T-helper 17 cell (primary cell): Measurements from ENCODE around the gene CACNA1G. TPM values are rescaled to one million over a fixed set of nuclear protein-coding genes. Genes with fewer than 3 reads are reported as not detected.
A peak's percentile ranks its signal among the peaks of the same experiment; 100 is the strongest.

Source experiments
- ATAC-seq: fragments of 150-1000 bp; cut with Tn5 transposase; 2 replicates; pipeline ENCODE4 v1.10.0; 2021; ENCODE audit warnings: mild to moderate bottlenecking, moderate library complexity
- DNase-seq, 3 donors: peaks; one replicate each; pipeline versions ENCODE4 v3.0.0 to v3.0.0-alpha.2; 2020 to 2021
- H3K9me3 ChIP-seq: one replicate; pipeline ENCODE4 v1.7.0; 2013; ENCODE audit warnings: low read length, mild to moderate bottlenecking; ENCODE audit not compliant: control insufficient read depth, poor library complexity, severe bottlenecking
- H3K27ac Mint-ChIP-seq: one replicate; pipeline ENCODE4 v1.8.0; 2022; ENCODE audit warnings: mild to moderate bottlenecking, moderate library complexity, mixed read lengths
- H3K27me3 Mint-ChIP-seq: one replicate; pipeline ENCODE4 v1.8.0; 2022; ENCODE audit warnings: mixed read lengths
- H3K36me3 Mint-ChIP-seq: one replicate; pipeline ENCODE4 v1.8.0; 2022; ENCODE audit warnings: low read depth, mixed read lengths
- H3K4me1 Mint-ChIP-seq: one replicate; pipeline ENCODE4 v1.8.0; 2022; ENCODE audit warnings: mild to moderate bottlenecking, mixed read lengths
- H3K4me3 Mint-ChIP-seq: one replicate; pipeline ENCODE4 v1.8.0; 2022; ENCODE audit warnings: mild to moderate bottlenecking, moderate library complexity, mixed read lengths
- total RNA-seq, 4 donors: library from RNA in 2 of 4; stranded (reverse) in 2 of 4; gene quantifications; one replicate each; pipeline ENCODE4 v1.2.3 and lab custom pipeline; 2022 to 2026

The CACNA1G gene
- total RNA-seq, 2 donors from 2014 or later = 0.05 to 0.18 TPM

GRCh38 chr17:50570032-50570431 is 9.5 kb downstream of the CACNA1G start:
- peaks cover 69% of the 10 kb centered on the region for H3K27me3 Mint-ChIP-seq
- H3K27ac Mint-ChIP-seq = no peak overlapping the region
- H3K36me3 Mint-ChIP-seq = no peaks in the 10 kb centered on the region
- no peak overlapping the region for H3K4me3 Mint-ChIP-seq
- H3K9me3 ChIP-seq = no peaks in the 10 kb centered on the region
- ATAC-seq (no peak), DNase-seq (no peak)
- peaks cover 17% of the 10 kb centered on the region for H3K4me1 Mint-ChIP-seq

- ATAC-seq = no peak
- Mint-ChIP-seq H3K27ac (no peak overlapping the region), H3K4me3 (no peak overlapping the region), H3K4me1 (peaks cover 13% of the 10 kb centered on the region), H3K27me3 (peaks cover 69% of the 10 kb centered on the region), H3K36me3 (no peaks in the 10 kb centered on the region)
- DNase-seq = no peak
- H3K9me3 ChIP-seq = no peaks in the 10 kb centered on the region
Measured at GRCh38 chr17:50570528-50570927, 10.0 kb downstream of the CACNA1G start.

DNA sequence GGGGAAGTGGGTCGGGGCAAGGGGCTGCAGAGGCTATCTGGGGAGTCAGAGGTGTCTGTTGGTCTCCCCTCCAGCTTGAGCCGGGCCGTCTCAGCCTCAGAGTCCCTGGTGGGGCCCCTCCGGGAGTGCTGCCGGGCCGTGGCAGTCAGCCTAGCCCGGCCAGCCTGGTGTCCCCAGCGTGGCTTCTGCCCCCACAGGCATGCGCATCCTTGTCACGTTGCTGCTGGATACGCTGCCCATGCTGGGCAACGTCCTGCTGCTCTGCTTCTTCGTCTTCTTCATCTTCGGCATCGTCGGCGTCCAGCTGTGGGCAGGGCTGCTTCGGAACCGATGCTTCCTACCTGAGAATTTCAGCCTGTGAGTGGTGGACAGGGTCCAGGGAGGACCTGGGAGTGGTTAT is 11.2 kb downstream of the CACNA1G start:
- DNase-seq = no peak
- no peaks in the 10 kb centered on the region for H3K9me3 ChIP-seq
- Mint-ChIP-seq H3K27ac (no peak overlapping the region), H3K4me3 (no peak overlapping the region), H3K4me1 (peaks cover 5% of the 10 kb centered on the region), H3K36me3 (no peaks in the 10 kb centered on the region), H3K27me3 (peaks cover 57% of the 10 kb centered on the region)
- no peak for ATAC-seq

GRCh38 chr17:50572541-50572940 is 12.0 kb downstream of the CACNA1G start:
- H3K36me3 Mint-ChIP-seq = no peaks in the 10 kb centered on the region
- H3K27ac Mint-ChIP-seq = no peak overlapping the region
- no peak for DNase-seq
- peaks cover 6% of the 10 kb centered on the region for H3K4me1 Mint-ChIP-seq
- ATAC-seq = no peak
- peaks cover 55% of the 10 kb centered on the region for H3K27me3 Mint-ChIP-seq
- H3K4me3 Mint-ChIP-seq = no peak overlapping the region
- H3K9me3 ChIP-seq = no peaks in the 10 kb centered on the region

DNA sequence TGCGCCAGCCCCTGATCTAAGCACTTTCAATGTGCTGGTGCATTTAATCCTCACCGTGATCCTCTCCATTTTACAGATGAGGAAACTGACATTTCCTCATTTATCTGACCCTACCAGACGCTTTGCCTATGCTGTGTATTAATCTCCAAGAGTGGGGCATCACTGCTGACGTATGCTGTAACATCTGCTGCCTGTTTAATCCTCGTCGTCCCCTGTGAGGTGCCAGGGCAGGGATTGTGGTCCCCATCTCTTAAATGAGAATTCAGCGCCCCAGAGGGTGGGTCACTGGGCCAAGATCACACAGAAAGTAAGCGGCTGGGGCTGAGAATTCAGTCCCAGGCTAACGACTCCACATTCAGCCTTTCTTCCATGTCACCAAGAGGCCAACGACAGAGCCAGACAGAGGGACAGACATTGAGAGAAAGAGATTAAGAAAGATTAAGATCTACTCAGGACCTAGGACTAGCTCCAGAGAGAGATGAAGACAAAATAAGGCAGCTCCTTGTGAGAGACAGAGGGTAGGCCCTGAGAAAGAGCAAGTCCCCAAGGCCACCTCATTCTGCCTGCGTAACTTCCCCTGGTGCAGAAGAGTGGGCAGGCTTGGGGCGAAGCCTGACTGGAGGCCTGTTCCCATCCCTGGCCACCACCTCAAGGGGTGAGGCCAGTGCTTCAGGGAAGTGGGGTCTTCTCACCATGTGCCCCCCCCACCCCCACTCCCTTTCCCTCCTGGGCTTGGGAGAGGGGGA is 13.5 kb downstream of the CACNA1G start:
- DNase-seq (no peak), ATAC-seq (no peak)
- H3K4me1 Mint-ChIP-seq = peaks cover 10% of the 10 kb centered on the region
- H3K9me3 ChIP-seq = no peaks in the 10 kb centered on the region
- no peak overlapping the region for H3K27ac Mint-ChIP-seq
- peaks cover 3% of the 10 kb centered on the region for H3K36me3 Mint-ChIP-seq
- peaks cover 62% of the 10 kb centered on the region for H3K27me3 Mint-ChIP-seq
- no peak overlapping the region for H3K4me3 Mint-ChIP-seq

GRCh38 chr17:50575581-50576210 is 15.2 kb downstream of the CACNA1G start:
- no peak overlapping the region for H3K4me3 Mint-ChIP-seq
- ATAC-seq = no peak
- peaks cover 3% of the 10 kb centered on the region for H3K36me3 Mint-ChIP-seq

GRCh38 chr17:50576864-50577263 is 16.3 kb downstream of the CACNA1G start:
- H3K4me1 Mint-ChIP-seq = peaks cover 7% of the 10 kb centered on the region
- peaks cover 3% of the 10 kb centered on the region for H3K36me3 Mint-ChIP-seq
- ATAC-seq = no peak
- no peaks in the 10 kb centered on the region for H3K9me3 ChIP-seq
- no peak for DNase-seq
- H3K4me3 Mint-ChIP-seq = no peak overlapping the region
- H3K27me3 Mint-ChIP-seq = peaks cover 61% of the 10 kb centered on the region
- H3K27ac Mint-ChIP-seq = no peak overlapping the region

More at GRCh38 chr17:50575581-50576210, 15.2 kb downstream of the CACNA1G start:
- DNase-seq = no peak
- Mint-ChIP-seq H3K27me3 (peaks cover 63% of the 10 kb centered on the region), H3K4me1 (peaks cover 10% of the 10 kb centered on the region), H3K27ac (no peak overlapping the region)
- no peaks in the 10 kb centered on the region for H3K9me3 ChIP-seq

DNA sequence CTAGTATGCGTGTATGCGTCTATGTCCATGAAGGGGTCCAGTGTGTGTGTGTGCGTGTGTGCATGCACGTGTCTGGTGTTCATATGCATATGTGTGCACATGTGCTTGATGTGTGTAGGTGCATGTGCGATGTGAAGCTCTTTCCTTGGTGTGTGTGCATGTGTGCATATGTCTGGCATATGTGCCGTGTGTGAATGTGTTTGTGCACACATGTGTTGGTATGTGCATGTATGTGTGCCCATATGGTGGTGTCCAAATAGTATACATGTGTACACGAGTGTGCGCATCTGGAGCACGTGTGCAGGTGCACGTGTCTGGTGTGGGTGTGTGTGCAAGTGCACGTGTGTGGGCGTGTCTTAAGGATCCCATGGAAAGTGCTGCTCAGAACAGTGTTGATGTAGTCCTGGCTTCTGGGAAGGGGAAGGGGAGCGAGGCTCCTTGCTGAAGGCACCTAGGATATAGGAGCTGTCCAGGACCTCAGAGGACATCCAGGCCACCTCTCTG is 17.0 kb downstream of the CACNA1G start:
- H3K27me3 Mint-ChIP-seq = peaks cover 61% of the 10 kb centered on the region

GRCh38 chr17:50578173-50578572 is 17.7 kb downstream of the CACNA1G start:
- peak overlapping the region; percentile 19 for H3K27ac Mint-ChIP-seq

More for the DNA sequence above, 17.0 kb downstream of the CACNA1G start:
- Mint-ChIP-seq H3K4me1 (peaks cover 6% of the 10 kb centered on the region), H3K27ac (no peak overlapping the region), H3K4me3 (no peak overlapping the region), H3K36me3 (peaks cover 3% of the 10 kb centered on the region)
- H3K9me3 ChIP-seq = no peaks in the 10 kb centered on the region
- ATAC-seq (no peak), DNase-seq (no peak)

GRCh38 chr17:50579399-50579798 is 18.9 kb downstream of the CACNA1G start:
- no peak for DNase-seq
- no peaks in the 10 kb centered on the region for H3K9me3 ChIP-seq
- ATAC-seq = no peak
- Mint-ChIP-seq H3K27me3 (peaks cover 57% of the 10 kb centered on the region), H3K4me1 (peaks cover 6% of the 10 kb centered on the region), H3K36me3 (peaks cover 3% of the 10 kb centered on the region), H3K27ac (no peak overlapping the region), H3K4me3 (no peak overlapping the region)

More at GRCh38 chr17:50578173-50578572, 17.7 kb downstream of the CACNA1G start:
- no peak for DNase-seq
- H3K36me3 Mint-ChIP-seq = peaks cover 3% of the 10 kb centered on the region
- no peak for ATAC-seq
- no peaks in the 10 kb centered on the region for H3K9me3 ChIP-seq
- H3K4me3 Mint-ChIP-seq = no peak overlapping the region
- peaks cover 6% of the 10 kb centered on the region for H3K4me1 Mint-ChIP-seq
- H3K27me3 Mint-ChIP-seq = peaks cover 57% of the 10 kb centered on the region

GRCh38 chr17:50580646-50581045 is 20.1 kb downstream of the CACNA1G start:
- no peaks in the 10 kb centered on the region for H3K9me3 ChIP-seq
- Mint-ChIP-seq H3K4me1 (peaks cover 6% of the 10 kb centered on the region), H3K36me3 (peaks cover 3% of the 10 kb centered on the region), H3K4me3 (no peak overlapping the region), H3K27me3 (peaks cover 50% of the 10 kb centered on the region), H3K27ac (no peak overlapping the region)
- ATAC-seq (no peak), DNase-seq (no peak)

GRCh38 chr17:50581316-50581715 is 20.8 kb downstream of the CACNA1G start:
- Mint-ChIP-seq H3K27ac (no peak overlapping the region), H3K36me3 (peaks cover 3% of the 10 kb centered on the region), H3K4me3 (no peak overlapping the region), H3K4me1 (peaks cover 6% of the 10 kb centered on the region), H3K27me3 (peaks cover 51% of the 10 kb centered on the region)
- no peaks in the 10 kb centered on the region for H3K9me3 ChIP-seq
- DNase-seq = no peak
- no peak for ATAC-seq

GRCh38 chr17:50582741-50583140 is 22.2 kb downstream of the CACNA1G start:
- Mint-ChIP-seq H3K4me1 (peaks cover 4% of the 10 kb centered on the region), H3K27me3 (peaks cover 51% of the 10 kb centered on the region)

More at GRCh38 chr17:50582741-50583140, 22.2 kb downstream of the CACNA1G start:
- H3K9me3 ChIP-seq = no peaks in the 10 kb centered on the region
- Mint-ChIP-seq H3K36me3 (peaks cover 3% of the 10 kb centered on the region), H3K4me3 (no peak overlapping the region), H3K27ac (no peak overlapping the region)
- no peak for ATAC-seq
- no peak for DNase-seq
